SK-N-SH treated with all-trans-retinoic acid at 6 μM for 48 hours (cell line): ENCODE data around the gene URAD.

Experiments
- ATAC-seq: fragments of 200-7000 bp; cut with Tn5 transposase; 3 replicates; pipeline ENCODE4 v1.9.1; 2020; ENCODE audit warnings: mild to moderate bottlenecking, moderate library complexity
- ARNTL ChIP-seq: fragments of 450-650 bp; formaldehyde crosslinking; IDR thresholded peaks from 2 replicates; pipeline ENCODE4 v1.5.0; 2020; ENCODE audit warnings: low read depth, mild to moderate bottlenecking, moderate library complexity, borderline replicate concordance
- BACH2 ChIP-seq: fragments of 250-450 bp; sonication (Bioruptor Pico); IDR thresholded peaks from 2 replicates; pipeline ENCODE4 v1.9.0; 2021; ENCODE audit warnings: mild to moderate bottlenecking, borderline replicate concordance
- CSRNP3 ChIP-seq: fragments of 250-450 bp; sonication (Bioruptor Pico); IDR thresholded peaks from 2 replicates; pipeline ENCODE4 v1.5.1; 2021; ENCODE audit warnings: mild to moderate bottlenecking, moderate library complexity
- ESRRG ChIP-seq: fragments of 250-450 bp; sonication (Bioruptor Pico); IDR thresholded peaks from 2 replicates; pipeline ENCODE4 v1.6.1; 2021; ENCODE audit warnings: mild to moderate bottlenecking
- GLIS3 ChIP-seq: fragments of 250-450 bp; sonication (Bioruptor Pico); IDR thresholded peaks from 2 replicates; pipeline ENCODE4 v1.5.0; 2020; ENCODE audit warnings: mild to moderate bottlenecking, moderate library complexity
- ISL1 ChIP-seq: fragments of 250-450 bp; sonication (Bioruptor Pico); IDR thresholded peaks from 2 replicates; pipeline ENCODE4 v2.1.2; 2022; ENCODE audit warnings: mild to moderate bottlenecking, moderate library complexity
- OSR1 ChIP-seq: fragments of 250-450 bp; sonication (Bioruptor Pico); IDR thresholded peaks from 2 replicates; pipeline ENCODE4 v1.8.0; 2022; ENCODE audit warnings: moderate library complexity, mild to moderate bottlenecking, inconsistent platforms
- POU6F1 ChIP-seq: fragments of 250-450 bp; sonication (Bioruptor Pico); IDR thresholded peaks from 2 replicates; pipeline ENCODE4 v1.8.0; 2021; ENCODE audit warnings: low read depth, mild to moderate bottlenecking, moderate library complexity, borderline replicate concordance
- PPARA ChIP-seq: fragments of 250-450 bp; sonication (Bioruptor Pico); IDR thresholded peaks from 2 replicates; pipeline ENCODE4 v1.5.0; 2020; ENCODE audit warnings: mild to moderate bottlenecking, borderline replicate concordance
- SNAI2 ChIP-seq: fragments of 250-450 bp; sonication (Bioruptor Pico); IDR thresholded peaks from 2 replicates; pipeline ENCODE4 v1.5.0; 2020; ENCODE audit warnings: mild to moderate bottlenecking, moderate library complexity
- ZC3H10 ChIP-seq: fragments of 250-450 bp; sonication (Bioruptor Pico); IDR thresholded peaks from 2 replicates; pipeline ENCODE4 v1.5.1; 2021; ENCODE audit warnings: mild to moderate bottlenecking, moderate library complexity
- ZFP30 ChIP-seq: fragments of 450-650 bp; formaldehyde crosslinking; IDR thresholded peaks from 2 replicates; pipeline ENCODE4 v1.5.0; 2022; ENCODE audit warnings: mild to moderate bottlenecking, moderate library complexity
- ZNF565 ChIP-seq: fragments of 450-650 bp; formaldehyde crosslinking; conservative IDR thresholded peaks from 2 replicates; pipeline ENCODE4 v1.5.0; 2020; ENCODE audit warnings: low read depth, mild to moderate bottlenecking, moderate library complexity
- ZNF70 ChIP-seq: fragments of 450-650 bp; formaldehyde crosslinking; IDR thresholded peaks from 2 replicates; pipeline ENCODE4 v1.5.0; 2020; ENCODE audit warnings: mild to moderate bottlenecking, moderate library complexity
- ZNF8 ChIP-seq: fragments of 450-650 bp; formaldehyde crosslinking; IDR thresholded peaks from 2 replicates; pipeline ENCODE4 v1.5.0; 2020; ENCODE audit warnings: mild to moderate bottlenecking, moderate library complexity
- TF ChIP-seq, protein P1 (sequence below): fragments of 250-450 bp; sonication (Bioruptor Pico); IDR thresholded peaks from 2 replicates; pipeline ENCODE4 v1.5.0; 2020; ENCODE audit warnings: mild to moderate bottlenecking, moderate library complexity
- TF ChIP-seq, protein P2 (sequence below): fragments of 250-450 bp; sonication (Bioruptor Pico); IDR thresholded peaks from 2 replicates; pipeline ENCODE4 v1.8.0; 2020; ENCODE audit warnings: mild to moderate bottlenecking, moderate library complexity, borderline replicate concordance

Gene URAD

GRCh38 chr13:27982361-27982760 is 6.1 kb downstream of the URAD start:
- TF ChIP-seq POU6F1 (CRISPR knock-in tag) (no peak), ZNF70 (CRISPR knock-in tag) (no peak), ARNTL (no peak), ESRRG (CRISPR knock-in tag) (no peak), BACH2 (no peak), ZC3H10 (CRISPR knock-in tag) (no peak), ZNF8 (CRISPR knock-in tag) (no peak), PPARA (CRISPR knock-in tag) (no peak), SNAI2 (no peak), ISL1 (no peak), GLIS3 (CRISPR knock-in tag) (no peak), OSR1 (no peak), ZFP30 (no peak)
- TF ChIP-seq, protein P1, sequence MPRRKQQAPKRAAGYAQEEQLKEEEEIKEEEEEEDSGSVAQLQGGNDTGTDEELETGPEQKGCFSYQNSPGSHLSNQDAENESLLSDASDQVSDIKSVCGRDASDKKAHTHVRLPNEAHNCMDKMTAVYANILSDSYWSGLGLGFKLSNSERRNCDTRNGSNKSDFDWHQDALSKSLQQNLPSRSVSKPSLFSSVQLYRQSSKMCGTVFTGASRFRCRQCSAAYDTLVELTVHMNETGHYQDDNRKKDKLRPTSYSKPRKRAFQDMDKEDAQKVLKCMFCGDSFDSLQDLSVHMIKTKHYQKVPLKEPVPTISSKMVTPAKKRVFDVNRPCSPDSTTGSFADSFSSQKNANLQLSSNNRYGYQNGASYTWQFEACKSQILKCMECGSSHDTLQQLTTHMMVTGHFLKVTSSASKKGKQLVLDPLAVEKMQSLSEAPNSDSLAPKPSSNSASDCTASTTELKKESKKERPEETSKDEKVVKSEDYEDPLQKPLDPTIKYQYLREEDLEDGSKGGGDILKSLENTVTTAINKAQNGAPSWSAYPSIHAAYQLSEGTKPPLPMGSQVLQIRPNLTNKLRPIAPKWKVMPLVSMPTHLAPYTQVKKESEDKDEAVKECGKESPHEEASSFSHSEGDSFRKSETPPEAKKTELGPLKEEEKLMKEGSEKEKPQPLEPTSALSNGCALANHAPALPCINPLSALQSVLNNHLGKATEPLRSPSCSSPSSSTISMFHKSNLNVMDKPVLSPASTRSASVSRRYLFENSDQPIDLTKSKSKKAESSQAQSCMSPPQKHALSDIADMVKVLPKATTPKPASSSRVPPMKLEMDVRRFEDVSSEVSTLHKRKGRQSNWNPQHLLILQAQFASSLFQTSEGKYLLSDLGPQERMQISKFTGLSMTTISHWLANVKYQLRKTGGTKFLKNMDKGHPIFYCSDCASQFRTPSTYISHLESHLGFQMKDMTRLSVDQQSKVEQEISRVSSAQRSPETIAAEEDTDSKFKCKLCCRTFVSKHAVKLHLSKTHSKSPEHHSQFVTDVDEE: no peak

GRCh38 chr13:27981006-27981708 is 7.3 kb downstream of the URAD start:
- no peak for TF ChIP-seq POU6F1 (CRISPR knock-in tag)
- TF ChIP-seq GLIS3 (CRISPR knock-in tag): no peak
- TF ChIP-seq CSRNP3: no peak
- TF ChIP-seq ZNF565 (CRISPR knock-in tag): no peak
- no peak for TF ChIP-seq PPARA (CRISPR knock-in tag)
- TF ChIP-seq BACH2: no peak
- no peak for TF ChIP-seq OSR1
- TF ChIP-seq, protein P2, sequence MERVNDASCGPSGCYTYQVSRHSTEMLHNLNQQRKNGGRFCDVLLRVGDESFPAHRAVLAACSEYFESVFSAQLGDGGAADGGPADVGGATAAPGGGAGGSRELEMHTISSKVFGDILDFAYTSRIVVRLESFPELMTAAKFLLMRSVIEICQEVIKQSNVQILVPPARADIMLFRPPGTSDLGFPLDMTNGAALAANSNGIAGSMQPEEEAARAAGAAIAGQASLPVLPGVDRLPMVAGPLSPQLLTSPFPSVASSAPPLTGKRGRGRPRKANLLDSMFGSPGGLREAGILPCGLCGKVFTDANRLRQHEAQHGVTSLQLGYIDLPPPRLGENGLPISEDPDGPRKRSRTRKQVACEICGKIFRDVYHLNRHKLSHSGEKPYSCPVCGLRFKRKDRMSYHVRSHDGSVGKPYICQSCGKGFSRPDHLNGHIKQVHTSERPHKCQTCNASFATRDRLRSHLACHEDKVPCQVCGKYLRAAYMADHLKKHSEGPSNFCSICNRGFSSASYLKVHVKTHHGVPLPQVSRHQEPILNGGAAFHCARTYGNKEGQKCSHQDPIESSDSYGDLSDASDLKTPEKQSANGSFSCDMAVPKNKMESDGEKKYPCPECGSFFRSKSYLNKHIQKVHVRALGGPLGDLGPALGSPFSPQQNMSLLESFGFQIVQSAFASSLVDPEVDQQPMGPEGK: no peak
- TF ChIP-seq, all 23 proteins: peak for 0
- ATAC-seq: no peak; the same call in 2 of the 3 replicates

More at GRCh38 chr13:27982361-27982760, 6.1 kb downstream of the URAD start:
- no peak for ATAC-seq

DNA sequence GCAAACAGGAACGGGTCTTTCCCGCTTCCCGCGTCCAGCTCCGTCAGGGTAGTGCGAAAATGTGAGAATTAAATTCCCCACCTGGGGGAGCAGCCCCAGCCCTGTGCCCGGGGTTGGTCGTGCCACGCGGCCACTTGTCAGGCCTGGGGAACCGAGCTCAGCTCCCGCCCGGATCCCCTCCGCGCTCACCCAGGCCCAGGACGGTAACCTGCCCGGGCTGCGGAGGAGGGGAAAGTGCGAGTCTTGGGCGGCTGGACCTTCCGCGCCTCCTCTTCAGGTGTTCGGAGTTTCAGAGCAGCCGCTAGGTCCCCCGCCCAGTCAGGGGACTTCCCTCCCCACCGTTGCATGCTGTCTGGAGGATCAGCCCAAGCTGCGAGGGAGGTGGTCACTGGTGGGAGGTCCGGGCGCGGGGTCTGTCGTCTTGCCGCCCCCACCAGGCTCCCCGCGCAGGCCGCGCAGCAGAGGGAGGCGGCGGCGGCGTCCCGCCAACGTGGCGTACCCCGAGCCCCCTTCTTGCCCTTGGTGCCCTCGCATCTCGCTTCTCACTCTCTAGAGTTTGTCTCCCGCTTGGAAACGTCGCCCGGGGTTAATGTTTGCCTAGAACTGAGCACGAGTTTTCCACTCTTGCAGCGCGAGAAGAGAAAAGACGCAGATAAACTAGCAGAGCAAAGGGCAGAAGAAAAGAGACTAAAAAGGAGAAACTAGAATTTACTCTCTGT is 8.1 kb downstream of the URAD start:
- TF ChIP-seq ZFP30: no peak
- TF ChIP-seq OSR1: no peak
- TF ChIP-seq ZNF565 (CRISPR knock-in tag): no peak
- no peak for TF ChIP-seq SNAI2
- no peak for TF ChIP-seq PPARA (CRISPR knock-in tag)
- TF ChIP-seq, protein P2: no peak
- TF ChIP-seq, protein P1: no peak
- TF ChIP-seq POU6F1 (CRISPR knock-in tag): no peak
- no peak for TF ChIP-seq ARNTL
- no peak for TF ChIP-seq ZC3H10 (CRISPR knock-in tag)
- ATAC-seq: no peak
